Neural cell (in vitro differentiated cells): Measurements from ENCODE around the gene SHC2. TPM values are rescaled to one million over a fixed set of nuclear protein-coding genes. Genes with fewer than 3 reads are reported as not detected.

ENCODE experiments used
- H2AFZ ChIP-seq: fragments of 200-600, 300-800 bp; sonication (generic), shearing (Covaris generic); 2 replicates; pipeline ENCODE4 v1.6.0; 2014; ENCODE audit warnings: low read depth, mild to moderate bottlenecking, antibody characterized with exemption, low read length, moderate library complexity
- H3F3A ChIP-seq: fragments of 200-600 bp; shearing (Covaris generic); 2 replicates; pipeline ENCODE4 v1.6.1; 2016; ENCODE audit warnings: mild to moderate bottlenecking, moderate library complexity, mixed read lengths, antibody characterized with exemption, low read length; ENCODE audit not compliant: insufficient read depth, poor library complexity, severe bottlenecking
- H3K27ac ChIP-seq: fragments of 200-600, 300-800 bp; sonication (generic), shearing (Covaris generic); 2 replicates; pipeline ENCODE4 v1.5.1; 2014; ENCODE audit warnings: mild to moderate bottlenecking, low read length, moderate library complexity
- H3K27me3 ChIP-seq: fragments of 300-800, 200-600 bp; sonication (generic), shearing (Covaris generic); 2 replicates; pipeline ENCODE4 v1.6.0; 2014; ENCODE audit warnings: mild to moderate bottlenecking, low read depth, low read length, moderate library complexity; ENCODE audit not compliant: insufficient read depth
- H3K36me3 ChIP-seq: fragments of 300-800, 200-600 bp; sonication (generic), shearing (Covaris generic); 2 replicates; pipeline ENCODE4 v1.5.1; 2014; ENCODE audit warnings: mild to moderate bottlenecking, antibody characterized with exemption, low read length, moderate library complexity; ENCODE audit not compliant: insufficient read depth
- H3K4me2 ChIP-seq: fragments of 300-800, 200-600 bp; sonication (generic), shearing (Covaris generic); 2 replicates; pipeline ENCODE4 v1.6.0; 2014; ENCODE audit warnings: mild to moderate bottlenecking, low read length
- H3K4me3 ChIP-seq: fragments of 300-800, 200-600 bp; sonication (generic), shearing (Covaris generic); 2 replicates; pipeline ENCODE4 v1.5.1; 2014; ENCODE audit warnings: mild to moderate bottlenecking, low read length, moderate library complexity
- H3K79me2 ChIP-seq: fragments of 200-600 bp; shearing (Covaris generic); replicated peaks from 2 replicates; pipeline ENCODE4 v1.6.0; 2014; ENCODE audit warnings: mild to moderate bottlenecking, low read length, moderate library complexity; ENCODE audit not compliant: insufficient read depth
- H3K9ac ChIP-seq: fragments of 300-800, 200-600 bp; sonication (generic), shearing (Covaris generic); 2 replicates; pipeline ENCODE4 v1.6.1; 2016; ENCODE audit warnings: mild to moderate bottlenecking, low read length, mixed read lengths
- H3K9me2 ChIP-seq: fragments of 200-600 bp; shearing (Covaris generic); 2 replicates; pipeline ENCODE4 v1.6.1; 2016; ENCODE audit warnings: mild to moderate bottlenecking, low read length, mixed read lengths; ENCODE audit not compliant: insufficient read depth
- H3K9me3 ChIP-seq: fragments of 200-600, 300-800 bp; sonication (generic), shearing (Covaris generic); 2 replicates; pipeline ENCODE4 v1.6.1; 2016; ENCODE audit warnings: mild to moderate bottlenecking, mixed run types, low read length, moderate library complexity, mixed read lengths
- H4K20me1 ChIP-seq: fragments of 200-600 bp; shearing (Covaris generic); 2 replicates; pipeline ENCODE4 v1.6.1; 2016; ENCODE audit warnings: mild to moderate bottlenecking, mixed run types; ENCODE audit not compliant: insufficient read depth
- EP300 ChIP-seq: fragments of 450-650 bp; conservative IDR thresholded peaks from 2 replicates; pipeline ENCODE4 v1.6.1; 2014; ENCODE audit warnings: antibody characterized with exemption, mild to moderate bottlenecking, moderate library complexity; ENCODE audit not compliant: poor library complexity, severe bottlenecking
- EZH2 ChIP-seq: fragments of 200-600, 300-800 bp; shearing (Covaris generic), sonication (generic); IDR thresholded peaks from 2 replicates; pipeline ENCODE4 v1.6.1; 2014; ENCODE audit warnings: antibody characterized with exemption, low read length, borderline replicate concordance, mild to moderate bottlenecking; ENCODE audit not compliant: insufficient read depth, poor library complexity, severe bottlenecking
- MXI1 ChIP-seq: fragments of 450-650 bp; conservative IDR thresholded peaks from 2 replicates; pipeline ENCODE4 v1.6.1; 2014; ENCODE audit warnings: antibody characterized with exemption, mild to moderate bottlenecking; ENCODE audit not compliant: poor library complexity, severe bottlenecking
- POLR2AphosphoS5 ChIP-seq: IDR thresholded peaks from 2 replicates; pipeline ENCODE4 v1.6.1; 2012
- RAD21 ChIP-seq: fragments of 450-650 bp; conservative IDR thresholded peaks from 2 replicates; pipeline ENCODE4 v1.6.1; 2014; ENCODE audit warnings: antibody characterized with exemption, mild to moderate bottlenecking, moderate library complexity
- SMC3 ChIP-seq: fragments of 450-650 bp; conservative IDR thresholded peaks from 2 replicates; pipeline ENCODE4 v1.6.1; 2014; ENCODE audit warnings: antibody characterized with exemption, mild to moderate bottlenecking, moderate library complexity; ENCODE audit not compliant: poor library complexity
- TAF1 ChIP-seq: IDR thresholded peaks from 2 replicates; pipeline ENCODE4 v1.6.1; 2012; ENCODE audit warnings: low read depth
- polyA plus RNA-seq: library from polyadenylated mRNA; depleted of rRNA; stranded (reverse); fragments of >200 nt; gene quantifications from 2 replicates; pipeline ENCODE4 v1.2.3, GENCODE V29; 2014
- TF ChIP-seq, protein P1 (sequence below): fragments of 450-650 bp; IDR thresholded peaks from 2 replicates; pipeline ENCODE4 v1.5.1; 2014; ENCODE audit warnings: antibody characterized with exemption, mild to moderate bottlenecking, moderate library complexity; ENCODE audit not compliant: poor library complexity, severe bottlenecking
- TF ChIP-seq, protein P2 (sequence below): IDR thresholded peaks from 2 replicates; pipeline ENCODE4 v1.6.1; 2012; ENCODE audit warnings: borderline replicate concordance

The SHC2 gene
- polyA plus RNA-seq, 1 donor from 2014 or later, result 75.8 TPM

GRCh38 chr19:507286-508203 is 46.7 kb upstream of the SHC2 start, which contains the start of gene TPGS1:
Gene TPGS1, plus strand, starts transcription at chr19:507497. Its CDS starts 10 bp downstream, at chr19:507507.
- Histone ChIP-seq H2AFZ (peak within 1 kb of the TSS; percentile 94), H3K9me2 (no peaks in the 10 kb centered on the region), H4K20me1 (no peaks in the 10 kb centered on the region), H3K4me2 (peak within 1 kb of the TSS; percentile 82), H3K9me3 (no peaks in the 10 kb centered on the region), H3K79me2 (peaks cover 12% of the 10 kb centered on the region), H3K9ac (peak within 1 kb of the TSS; percentile 99), H3F3A (no peaks in the 10 kb centered on the region), H3K36me3 (no peaks in the 10 kb centered on the region), H3K27ac (peak within 1 kb of the TSS; percentile 98), H3K27me3 (no peaks in the 10 kb centered on the region), H3K4me3 (peak within 1 kb of the TSS; percentile 100)
- TF ChIP-seq EZH2 (no peak), TAF1 (peak; percentile 82), RAD21 (no peak), MXI1 (peak; percentile 8), POLR2AphosphoS5 (peak; percentile 80), EP300 (no peak), SMC3 (no peak)
- TF ChIP-seq, protein P1, sequence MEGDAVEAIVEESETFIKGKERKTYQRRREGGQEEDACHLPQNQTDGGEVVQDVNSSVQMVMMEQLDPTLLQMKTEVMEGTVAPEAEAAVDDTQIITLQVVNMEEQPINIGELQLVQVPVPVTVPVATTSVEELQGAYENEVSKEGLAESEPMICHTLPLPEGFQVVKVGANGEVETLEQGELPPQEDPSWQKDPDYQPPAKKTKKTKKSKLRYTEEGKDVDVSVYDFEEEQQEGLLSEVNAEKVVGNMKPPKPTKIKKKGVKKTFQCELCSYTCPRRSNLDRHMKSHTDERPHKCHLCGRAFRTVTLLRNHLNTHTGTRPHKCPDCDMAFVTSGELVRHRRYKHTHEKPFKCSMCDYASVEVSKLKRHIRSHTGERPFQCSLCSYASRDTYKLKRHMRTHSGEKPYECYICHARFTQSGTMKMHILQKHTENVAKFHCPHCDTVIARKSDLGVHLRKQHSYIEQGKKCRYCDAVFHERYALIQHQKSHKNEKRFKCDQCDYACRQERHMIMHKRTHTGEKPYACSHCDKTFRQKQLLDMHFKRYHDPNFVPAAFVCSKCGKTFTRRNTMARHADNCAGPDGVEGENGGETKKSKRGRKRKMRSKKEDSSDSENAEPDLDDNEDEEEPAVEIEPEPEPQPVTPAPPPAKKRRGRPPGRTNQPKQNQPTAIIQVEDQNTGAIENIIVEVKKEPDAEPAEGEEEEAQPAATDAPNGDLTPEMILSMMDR, result no peak
- TF ChIP-seq, protein P2, sequence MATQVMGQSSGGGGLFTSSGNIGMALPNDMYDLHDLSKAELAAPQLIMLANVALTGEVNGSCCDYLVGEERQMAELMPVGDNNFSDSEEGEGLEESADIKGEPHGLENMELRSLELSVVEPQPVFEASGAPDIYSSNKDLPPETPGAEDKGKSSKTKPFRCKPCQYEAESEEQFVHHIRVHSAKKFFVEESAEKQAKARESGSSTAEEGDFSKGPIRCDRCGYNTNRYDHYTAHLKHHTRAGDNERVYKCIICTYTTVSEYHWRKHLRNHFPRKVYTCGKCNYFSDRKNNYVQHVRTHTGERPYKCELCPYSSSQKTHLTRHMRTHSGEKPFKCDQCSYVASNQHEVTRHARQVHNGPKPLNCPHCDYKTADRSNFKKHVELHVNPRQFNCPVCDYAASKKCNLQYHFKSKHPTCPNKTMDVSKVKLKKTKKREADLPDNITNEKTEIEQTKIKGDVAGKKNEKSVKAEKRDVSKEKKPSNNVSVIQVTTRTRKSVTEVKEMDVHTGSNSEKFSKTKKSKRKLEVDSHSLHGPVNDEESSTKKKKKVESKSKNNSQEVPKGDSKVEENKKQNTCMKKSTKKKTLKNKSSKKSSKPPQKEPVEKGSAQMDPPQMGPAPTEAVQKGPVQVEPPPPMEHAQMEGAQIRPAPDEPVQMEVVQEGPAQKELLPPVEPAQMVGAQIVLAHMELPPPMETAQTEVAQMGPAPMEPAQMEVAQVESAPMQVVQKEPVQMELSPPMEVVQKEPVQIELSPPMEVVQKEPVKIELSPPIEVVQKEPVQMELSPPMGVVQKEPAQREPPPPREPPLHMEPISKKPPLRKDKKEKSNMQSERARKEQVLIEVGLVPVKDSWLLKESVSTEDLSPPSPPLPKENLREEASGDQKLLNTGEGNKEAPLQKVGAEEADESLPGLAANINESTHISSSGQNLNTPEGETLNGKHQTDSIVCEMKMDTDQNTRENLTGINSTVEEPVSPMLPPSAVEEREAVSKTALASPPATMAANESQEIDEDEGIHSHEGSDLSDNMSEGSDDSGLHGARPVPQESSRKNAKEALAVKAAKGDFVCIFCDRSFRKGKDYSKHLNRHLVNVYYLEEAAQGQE, result peak; percentile 94

- Histone ChIP-seq H3K79me2 (peaks cover 12% of the 10 kb centered on the region), H2AFZ (peak overlapping the region; percentile 94), H3K9ac (peak overlapping the region; percentile 99), H4K20me1 (no peaks in the 10 kb centered on the region), H3K4me2 (no peak overlapping the region), H3K4me3 (peak overlapping the region; percentile 100), H3K27me3 (no peaks in the 10 kb centered on the region), H3K9me3 (no peaks in the 10 kb centered on the region), H3K27ac (peak overlapping the region; percentile 98), H3K36me3 (no peaks in the 10 kb centered on the region), H3K9me2 (no peaks in the 10 kb centered on the region), H3F3A (no peaks in the 10 kb centered on the region)
- TF ChIP-seq MXI1 (peak; percentile 81), EZH2 (no peak), SMC3 (peak; percentile 98), POLR2AphosphoS5 (peak; percentile 79), RAD21 (peak; percentile 93), EP300 (peak; percentile 65), TAF1 (no peak)
- TF ChIP-seq, protein P2, result peak; percentile 42
- TF ChIP-seq, protein P1, result peak; percentile 100
Observed at GRCh38 chr19:506404-507285, 45.8 kb upstream of the SHC2 start.
